Activated CD8-positive, alpha-beta memory T cell treated with anti-CD3 and anti-CD28 coated beads, Interleukin-2, amount 10 ng/mL, durations not matched to agents 7 days and 5 days (primary cell): ENCODE results near the gene ZNF407. TPM values are rescaled to one million over a fixed set of nuclear protein-coding genes. Genes with fewer than 3 reads are reported as not detected.

Experiments used
- ATAC-seq: fragments of 150-1000 bp; cut with Tn5 transposase; one replicate; pipeline ENCODE4 v1.10.0; 2021; ENCODE audit warnings: moderate library complexity
- CTCF ChIA-PET: fragments of 350-600 bp; sonication (Branson Sonifier 250); formaldehyde crosslinking; loops from one replicate; lab custom pipeline; 2021; ENCODE audit warnings: antibody characterized with exemption; lab: Charles Lee
- DNase-seq: peaks from one replicate; pipeline ENCODE4 v3.0.0-alpha.2; 2020
- H3K27ac Mint-ChIP-seq: one replicate; pipeline ENCODE4 v1.8.0; 2021; ENCODE audit warnings: mild to moderate bottlenecking, mixed read lengths
- H3K27me3 Mint-ChIP-seq: one replicate; pipeline ENCODE4 v1.8.0; 2021; ENCODE audit warnings: mixed read lengths
- H3K36me3 Mint-ChIP-seq: one replicate; pipeline ENCODE4 v1.8.0; 2021; ENCODE audit warnings: mild to moderate bottlenecking, mixed read lengths
- H3K4me1 Mint-ChIP-seq: one replicate; pipeline ENCODE4 v1.8.0; 2021; ENCODE audit warnings: mixed read lengths
- H3K4me3 Mint-ChIP-seq: one replicate; pipeline ENCODE4 v1.8.0; 2021; ENCODE audit warnings: mild to moderate bottlenecking, moderate library complexity, mixed read lengths
- H3K9me3 Mint-ChIP-seq: one replicate; pipeline ENCODE4 v1.8.0; 2022; ENCODE audit warnings: low read depth, mixed read lengths
- total RNA-seq, 2 experiments: library from RNA; stranded (reverse); gene quantifications; one replicate each; pipeline ENCODE4 v1.2.3, GENCODE V29; 2021

ZNF407 gene
- total RNA-seq, 2 experiments from 2014 or later, result 12.9 to 16.6 TPM

GRCh38 chr18:74622072-74622471 lies 24.4 kb downstream of the ZNF407 start:
- CTCF ChIA-PET, result interaction anchor here (1.4 kb wide), 1 partner anchor 30 kb away, joined by 3 read pairs; no protein-coding TSS in a partner anchor
- H3K4me1 Mint-ChIP-seq, result peaks cover 3% of the 10 kb centered on the region
- H3K4me3 Mint-ChIP-seq, result no peak overlapping the region
- ATAC-seq (no peak), DNase-seq (no peak)
- no peaks in the 10 kb centered on the region for H3K9me3 Mint-ChIP-seq
- H3K27me3 Mint-ChIP-seq, result no peaks in the 10 kb centered on the region
- H3K36me3 Mint-ChIP-seq, result no peaks in the 10 kb centered on the region
- no peak overlapping the region for H3K27ac Mint-ChIP-seq

- no peaks in the 10 kb centered on the region for H3K9me3 Mint-ChIP-seq
- H3K36me3 Mint-ChIP-seq, result no peaks in the 10 kb centered on the region
- no peak overlapping the region for H3K27ac Mint-ChIP-seq
- H3K4me3 Mint-ChIP-seq, result no peak overlapping the region
- ATAC-seq (no peak), DNase-seq (no peak)
- peaks cover 3% of the 10 kb centered on the region for H3K4me1 Mint-ChIP-seq
- CTCF ChIA-PET, result interaction anchor here (1.4 to 1.7 kb wide), 2 partner anchors 12 to 341 kb away, joined by 3 to 4 read pairs; no protein-coding TSS in a partner anchor
- H3K27me3 Mint-ChIP-seq, result no peaks in the 10 kb centered on the region
These were observed 25.6 kb downstream of the ZNF407 start for GRCh38 chr18:74623047-74623816.

- peaks cover 3% of the 10 kb centered on the region for H3K4me1 Mint-ChIP-seq
- no peaks in the 10 kb centered on the region for H3K9me3 Mint-ChIP-seq
- ATAC-seq (no peak), DNase-seq (no peak)
- CTCF ChIA-PET, result interaction anchor here (1.4 to 1.7 kb wide), 2 partner anchors 11 to 339 kb away, joined by 3 to 4 read pairs; no protein-coding TSS in a partner anchor
- no peak overlapping the region for H3K4me3 Mint-ChIP-seq
- H3K27ac Mint-ChIP-seq, result no peak overlapping the region
- H3K36me3 Mint-ChIP-seq, result no peaks in the 10 kb centered on the region
- no peaks in the 10 kb centered on the region for H3K27me3 Mint-ChIP-seq
These were observed 26.8 kb downstream of the ZNF407 start for GRCh38 chr18:74624466-74624865.

GRCh38 chr18:74625157-74625556 lies 27.5 kb downstream of the ZNF407 start:
- Mint-ChIP-seq H3K4me1 (peaks cover 3% of the 10 kb centered on the region), H3K9me3 (no peaks in the 10 kb centered on the region), H3K4me3 (no peak overlapping the region), H3K27ac (no peak overlapping the region), H3K36me3 (no peaks in the 10 kb centered on the region), H3K27me3 (no peaks in the 10 kb centered on the region)
- DNase-seq (no peak), ATAC-seq (no peak)
- CTCF ChIA-PET, result no interaction called here

- H3K4me1 Mint-ChIP-seq, result peaks cover 9% of the 10 kb centered on the region
- no peak overlapping the region for H3K4me3 Mint-ChIP-seq
- no peak overlapping the region for H3K27ac Mint-ChIP-seq
- ATAC-seq (no peak), DNase-seq (no peak)
- H3K27me3 Mint-ChIP-seq, result no peaks in the 10 kb centered on the region
- no peaks in the 10 kb centered on the region for H3K36me3 Mint-ChIP-seq
- CTCF ChIA-PET, result no interaction called here
- H3K9me3 Mint-ChIP-seq, result no peaks in the 10 kb centered on the region
These were observed 28.6 kb downstream of the ZNF407 start for GRCh38 chr18:74626049-74626874.

DNA sequence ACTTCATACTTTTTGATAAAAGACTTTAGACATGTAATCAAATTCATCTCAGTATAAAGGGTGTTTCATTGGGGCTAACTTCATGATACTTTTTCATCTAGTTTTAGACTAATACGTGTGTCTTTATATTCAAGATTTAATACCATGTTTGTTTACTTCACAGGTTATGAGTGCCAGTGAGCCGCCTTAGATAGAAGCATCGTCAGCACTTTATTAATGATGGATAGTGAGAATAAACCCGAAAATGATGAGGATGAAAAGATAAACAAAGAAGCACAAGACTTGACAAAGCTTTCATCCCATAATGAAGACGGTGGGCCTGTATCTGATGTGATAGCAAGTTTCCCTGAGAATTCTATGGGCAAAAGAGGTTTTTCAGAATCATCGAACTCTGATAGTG lies 33.1 kb downstream of the ZNF407 start:
- CTCF ChIA-PET, result no interaction called here
- Mint-ChIP-seq H3K4me1 (peaks cover 22% of the 10 kb centered on the region), H3K9me3 (no peaks in the 10 kb centered on the region), H3K27me3 (no peaks in the 10 kb centered on the region), H3K27ac (peak overlapping the region; percentile 90), H3K36me3 (peaks cover 18% of the 10 kb centered on the region), H3K4me3 (no peak overlapping the region)
- ATAC-seq, result no peak
- DNase-seq, result no peak

- DNase-seq (no peak), ATAC-seq (no peak)
- no peaks in the 10 kb centered on the region for H3K9me3 Mint-ChIP-seq
- H3K27ac Mint-ChIP-seq, result peak overlapping the region; percentile 90
- CTCF ChIA-PET, result interaction anchor here (0.9 kb wide), 1 partner anchor 14 kb away, joined by 3 read pairs; no protein-coding TSS in a partner anchor
- peaks cover 22% of the 10 kb centered on the region for H3K4me1 Mint-ChIP-seq
- H3K36me3 Mint-ChIP-seq, result peaks cover 18% of the 10 kb centered on the region
- H3K27me3 Mint-ChIP-seq, result no peaks in the 10 kb centered on the region
- peak overlapping the region; percentile 53 for H3K4me3 Mint-ChIP-seq
These were observed 33.5 kb downstream of the ZNF407 start for GRCh38 chr18:74631212-74631611.

GRCh38 chr18:74631623-74632350 lies 34.1 kb downstream of the ZNF407 start:
- Mint-ChIP-seq H3K9me3 (no peaks in the 10 kb centered on the region), H3K27me3 (no peaks in the 10 kb centered on the region), H3K4me3 (peak overlapping the region; percentile 53), H3K36me3 (peaks cover 18% of the 10 kb centered on the region), H3K4me1 (peaks cover 22% of the 10 kb centered on the region), H3K27ac (peak overlapping the region; percentile 90)
- CTCF ChIA-PET, result interaction anchor here (0.9 kb wide), 1 partner anchor 14 kb away, joined by 3 read pairs; no protein-coding TSS in a partner anchor
- no peak for DNase-seq
- ATAC-seq, result peak; percentile 47

GRCh38 chr18:74632351-74632679 lies 34.6 kb downstream of the ZNF407 start:
- CTCF ChIA-PET, result interaction anchor here (0.9 kb wide), 1 partner anchor 13 kb away, joined by 3 read pairs; no protein-coding TSS in a partner anchor
- Mint-ChIP-seq H3K36me3 (peaks cover 18% of the 10 kb centered on the region), H3K4me1 (peaks cover 22% of the 10 kb centered on the region), H3K27me3 (no peaks in the 10 kb centered on the region), H3K27ac (peak overlapping the region; percentile 90), H3K9me3 (no peaks in the 10 kb centered on the region), H3K4me3 (no peak overlapping the region)
- ATAC-seq (no peak), DNase-seq (no peak)

- H3K4me1 Mint-ChIP-seq, result peaks cover 22% of the 10 kb centered on the region
These were observed 35.2 kb downstream of the ZNF407 start for GRCh38 chr18:74632856-74633255.

DNA sequence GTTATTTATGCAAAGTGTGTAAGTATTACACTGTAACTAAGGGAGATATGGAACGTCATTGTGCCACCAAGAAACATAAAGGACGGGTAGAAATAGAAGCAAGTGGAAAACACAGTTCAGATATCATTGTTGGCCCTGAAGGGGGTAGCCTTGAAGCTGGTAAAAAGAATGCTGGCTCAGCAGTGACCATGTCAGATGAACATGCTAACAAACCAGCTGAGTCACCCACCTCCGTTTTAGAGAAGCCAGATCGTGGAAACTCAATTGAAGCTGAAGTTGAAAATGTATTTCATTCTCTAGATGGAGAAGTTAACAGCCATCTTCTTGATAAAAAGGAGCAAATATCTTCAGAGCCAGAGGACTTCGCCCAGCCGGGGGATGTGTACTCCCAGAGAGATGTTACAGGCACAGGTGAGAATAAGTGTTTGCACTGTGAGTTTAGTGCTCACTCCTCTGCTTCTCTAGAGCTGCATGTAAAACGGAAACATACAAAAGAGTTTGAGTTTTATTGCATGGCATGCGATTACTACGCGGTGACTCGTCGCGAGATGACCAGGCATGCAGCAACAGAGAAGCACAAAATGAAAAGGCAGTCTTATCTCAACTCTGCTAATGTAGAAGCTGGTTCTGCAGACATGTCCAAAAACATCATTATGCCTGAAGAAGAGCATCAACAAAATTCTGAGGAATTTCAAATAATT lies 36.1 kb downstream of the ZNF407 start:
- ATAC-seq (no peak), DNase-seq (no peak)
- Mint-ChIP-seq H3K27me3 (no peaks in the 10 kb centered on the region), H3K4me3 (no peak overlapping the region), H3K4me1 (peaks cover 22% of the 10 kb centered on the region), H3K36me3 (peaks cover 18% of the 10 kb centered on the region), H3K27ac (no peak overlapping the region), H3K9me3 (no peaks in the 10 kb centered on the region)
- CTCF ChIA-PET, result no interaction called here

More at GRCh38 chr18:74632856-74633255, 35.2 kb downstream of the ZNF407 start:
- Mint-ChIP-seq H3K27me3 (no peaks in the 10 kb centered on the region), H3K27ac (no peak overlapping the region), H3K4me3 (no peak overlapping the region), H3K36me3 (peaks cover 18% of the 10 kb centered on the region), H3K9me3 (no peaks in the 10 kb centered on the region)
- CTCF ChIA-PET, result no interaction called here
- ATAC-seq (no peak), DNase-seq (no peak)

- H3K4me3 Mint-ChIP-seq, result no peak overlapping the region
These were observed 37.7 kb downstream of the ZNF407 start for GRCh38 chr18:74635224-74635975.

More at GRCh38 chr18:74635224-74635975, 37.7 kb downstream of the ZNF407 start:
- no peak for ATAC-seq
- H3K27ac Mint-ChIP-seq, result no peak overlapping the region
- CTCF ChIA-PET, result interaction anchor here (1.9 kb wide), 1 partner anchor 11 kb away, joined by 4 read pairs; no protein-coding TSS in a partner anchor
- H3K27me3 Mint-ChIP-seq, result no peaks in the 10 kb centered on the region
- peaks cover 18% of the 10 kb centered on the region for H3K36me3 Mint-ChIP-seq
- H3K4me1 Mint-ChIP-seq, result peaks cover 22% of the 10 kb centered on the region
- DNase-seq, result no peak
- no peaks in the 10 kb centered on the region for H3K9me3 Mint-ChIP-seq
